GM12891 (cell line): ENCODE measurements around the gene LPAR4.

Experiments
- PAX5 ChIP-seq: IDR thresholded peaks from 2 replicates; pipeline ENCODE4 v1.6.1; 2011; ENCODE audit warnings: low read length, moderate library complexity, mild to moderate bottlenecking; ENCODE audit not compliant: insufficient read depth, severe bottlenecking
- POLR2A ChIP-seq: IDR thresholded peaks from 2 replicates; pipeline ENCODE4 v1.6.1; 2011; ENCODE audit warnings: low read depth, low read length, control low read depth
- POLR2AphosphoS5 ChIP-seq: IDR thresholded peaks from 2 replicates; pipeline ENCODE4 v1.6.1; 2011; ENCODE audit warnings: low read depth, low read length, control low read depth
- POU2F2 ChIP-seq: IDR thresholded peaks from 2 replicates; pipeline ENCODE4 v1.6.1; 2011; ENCODE audit warnings: low read depth, mild to moderate bottlenecking, control low read depth, low read length, moderate library complexity
- SPI1 ChIP-seq: IDR thresholded peaks from 2 replicates; pipeline ENCODE4 v1.6.1; 2011; ENCODE audit warnings: low read depth, low read length, control low read depth
- TAF1 ChIP-seq: IDR thresholded peaks from 2 replicates; pipeline ENCODE4 v1.6.1; 2011; ENCODE audit warnings: low read depth, low read length, control low read depth

DNA sequence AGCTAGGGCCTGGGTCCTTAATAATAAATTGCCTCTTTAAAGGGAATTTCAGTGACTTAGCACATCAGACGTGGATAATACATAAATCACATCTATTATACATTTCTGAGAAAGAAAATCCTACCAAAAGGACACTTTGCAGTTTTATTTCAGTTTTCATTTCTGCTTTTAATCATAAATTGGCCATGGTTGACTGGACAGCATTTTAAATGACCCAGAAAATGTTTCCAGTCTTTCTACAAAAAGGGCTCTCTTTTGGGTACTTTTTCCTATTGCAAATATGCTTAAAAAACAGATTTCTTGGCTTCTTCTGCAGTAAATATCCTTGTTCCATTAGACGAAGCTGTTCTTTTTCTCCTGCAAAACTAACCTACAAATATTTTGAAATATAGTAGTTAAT, 41.4 kb upstream of the LPAR4 start:
- TF ChIP-seq TAF1 = no peak
- no peak for TF ChIP-seq POLR2A
- no peak for TF ChIP-seq POLR2AphosphoS5
- TF ChIP-seq SPI1 = no peak
- TF ChIP-seq POU2F2 = no peak
- no peak for TF ChIP-seq PAX5
